ENCODE results near the gene BMP2K. TPM values are rescaled to one million over a fixed set of nuclear protein-coding genes. Genes with fewer than 3 reads are reported as not detected.
"Not testable (repeated sequence)": the region's sequence is repeated elsewhere in the genome, so short reads cannot be mapped to it uniquely, and the experiment has no call there.

BMP2K gene
- total and polyA plus RNA-seq, 2 of the 8 experiments (the other 6 are each of a cell fraction or from before 2014, with no cell fraction given): 15.6 to 24.1 TPM

GRCh38 chr4:78908974-78909373, 132.8 kb downstream of the BMP2K start:
- H3K4me2 ChIP-seq (ENCODE audit: insufficient read depth in 1 of 2, low read depth in 2 of 2, low read length in 2 of 2); H2BK12ac ChIP-seq (ENCODE audit: low read depth, low read length); H3K14ac ChIP-seq (ENCODE audit: insufficient read length); H3K9ac ChIP-seq (replicated peaks in 1 of 4; ENCODE audit: extremely low read depth in 1 of 4, low read depth in 3 of 4, low read length in 3 of 4); CTCF ChIA-PET (ENCODE audit: partially characterized antibody); H3K4me1 ChIP-seq (replicated peaks in 1 of 4; ENCODE audit: control insufficient read depth in 3 of 4, insufficient read depth in 4 of 4, low read length in 3 of 4); H2BK5ac ChIP-seq (ENCODE audit: low read depth, low read length); H3K27me3 ChIP-seq (replicated peaks in 1 of 4; ENCODE audit: control insufficient read depth in 3 of 4, extremely low read depth in 1 of 4, insufficient read depth in 3 of 4, low read length in 3 of 4); POLR2A ChIA-PET (ENCODE audit: partially characterized antibody); H3K9me3 ChIP-seq (ENCODE audit: insufficient read depth in 2 of 2, low read depth in 1 of 2, low read length in 1 of 2); H3K23me2 ChIP-seq (ENCODE audit: low read depth, low read length); H3K79me2 ChIP-seq (ENCODE audit: control insufficient read depth in 1 of 2, insufficient read depth in 2 of 2, low read length in 2 of 2); H3K79me1 ChIP-seq (ENCODE audit: low read depth, low read length); H3K23ac ChIP-seq (ENCODE audit: insufficient read length); H3K27ac ChIP-seq (ENCODE audit: low read depth, low read length); H2BK120ac ChIP-seq (replicated peaks; ENCODE audit: low read depth, low read length); H4K8ac ChIP-seq (ENCODE audit: extremely low read depth, insufficient read depth, low read length); H3K18ac ChIP-seq (ENCODE audit: extremely low read depth, low read length); H2BK20ac ChIP-seq (ENCODE audit: low read length); H3K36me3 ChIP-seq (ENCODE audit: control insufficient read depth in 2 of 4, insufficient read depth in 4 of 4, low read length in 3 of 4); H3K56ac ChIP-seq (replicated peaks; ENCODE audit: insufficient read length, low read depth, low read length); H4K5ac ChIP-seq (ENCODE audit: insufficient read length, low read depth, low read length); H2AK5ac ChIP-seq (ENCODE audit: low read depth, low read length); H4K20me1 ChIP-seq (replicated peaks in 1 of 2; ENCODE audit: control insufficient read depth in 1 of 2, insufficient read depth in 2 of 2, low read length in 2 of 2); H2AFZ ChIP-seq (ENCODE audit: low read length); H3K4me3 ChIP-seq (ENCODE audit: extremely low read depth in 1 of 4, insufficient read depth in 2 of 4, low read depth in 3 of 4, low read length in 4 of 4); DNase-seq (ENCODE audit: low read depth in 1 of 2, low spot score in 2 of 2); H2BK15ac ChIP-seq (ENCODE audit: low read length); H3K4ac ChIP-seq (replicated peaks; ENCODE audit: insufficient read length, low read depth, low read length); H4K91ac ChIP-seq (replicated peaks; ENCODE audit: insufficient read length, low read length); FAIRE-seq: not testable (repeated sequence)
- 92% methylated on average over 6 of the region's 6 CpGs; no CpG with 5 or more reads in 1 of the 2 experiments for WGBS, 2 experiments (ENCODE audit: extremely low coverage in 1 of 2, insufficient coverage in 1 of 2, insufficient read length in 1 of 2, insufficient replicate concordance in 2 of 2, low coverage in 1 of 2, low lambda C conversion rate in 2 of 2, missing lambda C conversion rate in 1 of 2)
